ENCODE results near the gene JSRP1. TPM values are rescaled to one million over a fixed set of nuclear protein-coding genes. Genes with fewer than 3 reads are reported as not detected.

Gene JSRP1
- total RNA-seq, 4 donors from 2014 or later, result 1.5 TPM; not detected in 3

- intact Hi-C loops (cut with DNase I), result loop anchor here (2.0 to 5.0 kb wide), 2 partner anchors 35 to 56 kb away; partner anchors contain the start of genes LSM7, PLEKHJ1, SF3A2 and SPPL2B
- peaks cover 50 to 81% (median 59%) of the 10 kb centered on the region in 3 donors for H3K4me1 ChIP-seq
- DNase-seq, result no peak
Measured at GRCh38 chr19:2271234-2272103, 15.3 kb upstream of the JSRP1 start.

GRCh38 chr19:2270423-2271233 is 14.4 kb upstream of the JSRP1 start:
- intact Hi-C loops (cut with DNase I), result loop anchor here (2.0 to 5.0 kb wide), 2 partner anchors 34 to 57 kb away; partner anchors contain the start of genes LSM7, PLEKHJ1, SF3A2 and SPPL2B
- 0% methylated on average over 8 of the region's 88 CpGs; no CpG with 5 or more reads in 1 of the 2 donors for WGBS, 2 donors
- TF ChIP-seq POLR2A (IDR thresholded peaks at IDR 0.05) (peak in 2 of 4 donors; percentile 67 to 80), CTCF (IDR thresholded peaks at IDR 0.05) (no peak)
- no peaks in the 10 kb centered on the region for H3K9me3 ChIP-seq
- peak overlapping the region; percentile 84 to 98 (median 94) for H3K4me3 ChIP-seq
- DNase-seq, result peak; percentile 58
- no peaks in the 10 kb centered on the region for H3K27me3 ChIP-seq
- H3K36me3 ChIP-seq, result peaks cover 10 to 36% (median 15%) of the 10 kb centered on the region in 3 donors
- H3K4me1 ChIP-seq, result peaks cover 42 to 75% (median 59%) of the 10 kb centered on the region in 3 donors
- peak overlapping the region; percentile 99 to 100 (median 100) for H3K27ac ChIP-seq

More at GRCh38 chr19:2271234-2272103, 15.3 kb upstream of the JSRP1 start:
- Histone ChIP-seq H3K4me3 (peak overlapping the region; percentile 84 to 98 (median 94)), H3K27me3 (no peaks in the 10 kb centered on the region), H3K9me3 (no peaks in the 10 kb centered on the region), H3K36me3 (peaks cover 10 to 44% (median 15%) of the 10 kb centered on the region in 3 donors), H3K27ac (peak overlapping the region; percentile 99 to 100 (median 100))
- 15 to 21% methylated on average over 7 to 9 of the region's 43 CpGs for WGBS, 2 donors
- no peak for TF ChIP-seq CTCF (IDR thresholded peaks at IDR 0.05)
- peak in 1 of 4 donors; percentile 37 for TF ChIP-seq POLR2A (IDR thresholded peaks at IDR 0.05)

- H3K9me3 ChIP-seq, result no peaks in the 10 kb centered on the region
- H3K27me3 ChIP-seq, result no peaks in the 10 kb centered on the region
- DNase-seq, result no peak
- peaks cover 10 to 31% (median 15%) of the 10 kb centered on the region in 3 donors for H3K36me3 ChIP-seq
- 0% methylated on average over 2 to 13 of the region's 30 CpGs for WGBS, 2 donors
- peak overlapping the region; percentile 99 to 100 (median 100) for H3K27ac ChIP-seq
- no peak for TF ChIP-seq CTCF (IDR thresholded peaks at IDR 0.05)
- no peak for TF ChIP-seq POLR2A (IDR thresholded peaks at IDR 0.05)
- intact Hi-C loops (cut with DNase I), result loop anchor here (2.0 to 5.0 kb wide), 2 partner anchors 33 to 57 kb away; partner anchors contain the start of genes LSM7, PLEKHJ1, SF3A2 and SPPL2B
- peak overlapping the region; percentile 84 to 98 (median 94) for H3K4me3 ChIP-seq
- H3K4me1 ChIP-seq, result peaks cover 37 to 70% (median 55%) of the 10 kb centered on the region in 3 donors
Measured at GRCh38 chr19:2270157-2270422, 13.9 kb upstream of the JSRP1 start.

GRCh38 chr19:2269244-2270156 is 13.3 kb upstream of the JSRP1 start:
- 0 to 1% methylated on average over 10 to 26 of the region's 103 CpGs for WGBS, 2 donors

More at GRCh38 chr19:2269244-2270156, 13.3 kb upstream of the JSRP1 start:
- TF ChIP-seq CTCF (IDR thresholded peaks at IDR 0.05), result peak in 4 of 6 experiments; percentile 35 to 62 (median 50)
- peak; percentile 79 to 100 (median 100) for TF ChIP-seq POLR2A (IDR thresholded peaks at IDR 0.05)
- Histone ChIP-seq H3K27me3 (no peaks in the 10 kb centered on the region), H3K36me3 (peaks cover 10 to 30% (median 15%) of the 10 kb centered on the region in 3 donors), H3K4me3 (peak overlapping the region; percentile 84 to 98 (median 94)), H3K4me1 (peaks cover 34 to 64% (median 52%) of the 10 kb centered on the region in 3 donors), H3K9me3 (no peaks in the 10 kb centered on the region), H3K27ac (peak overlapping the region; percentile 99 to 100 (median 100))
- DNase-seq, result peak; percentile 78
- intact Hi-C loops (cut with DNase I), result loop anchor here (2.0 to 5.0 kb wide), 2 partner anchors 33 to 58 kb away; partner anchors contain the start of genes LSM7, PLEKHJ1, SF3A2 and SPPL2B

Data from esophagus squamous epithelium (tissue), 5 donors.